GM19372 (cell line): Measurements from ENCODE around the gene RPL14.
"Not testable (repeated sequence)": the region's sequence is repeated elsewhere in the genome, so short reads cannot be mapped to it uniquely, and the experiment has no call there.

ENCODE experiments used
- ATAC-seq: cut with Tn5 transposase; IDR thresholded peaks from one replicate; pipeline ENCODE4 v1.9.1; 2021; ENCODE audit warnings: mild to moderate bottlenecking, low read depth, moderate library complexity; ENCODE audit not compliant: unreplicated experiment

The RPL14 gene

GRCh38 chr3:40461161-40461560 is 4.0 kb downstream of the RPL14 start:
- no peak for ATAC-seq

- not testable (repeated sequence) for ATAC-seq
Measured at GRCh38 chr3:40462838-40463237, 5.7 kb downstream of the RPL14 start.

DNA sequence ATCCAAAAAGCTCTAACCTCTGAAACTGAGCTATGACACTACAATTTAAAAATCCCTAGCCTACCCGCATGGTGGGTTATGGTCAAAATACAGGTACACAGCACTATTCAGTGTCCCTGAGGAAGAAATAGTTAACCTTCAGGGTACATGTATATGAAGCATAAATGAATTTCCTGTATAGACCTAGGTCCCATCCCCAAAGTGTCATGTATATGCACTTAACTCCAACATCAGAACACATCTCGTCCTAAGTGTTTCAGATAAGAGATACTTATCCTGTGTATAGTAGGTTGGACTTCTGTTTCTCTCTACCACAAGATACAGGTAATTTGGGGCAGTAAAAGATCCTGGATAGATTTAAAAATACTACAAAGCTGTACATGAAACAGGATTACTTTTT is 6.4 kb downstream of the RPL14 start:
- no peak for ATAC-seq

DNA sequence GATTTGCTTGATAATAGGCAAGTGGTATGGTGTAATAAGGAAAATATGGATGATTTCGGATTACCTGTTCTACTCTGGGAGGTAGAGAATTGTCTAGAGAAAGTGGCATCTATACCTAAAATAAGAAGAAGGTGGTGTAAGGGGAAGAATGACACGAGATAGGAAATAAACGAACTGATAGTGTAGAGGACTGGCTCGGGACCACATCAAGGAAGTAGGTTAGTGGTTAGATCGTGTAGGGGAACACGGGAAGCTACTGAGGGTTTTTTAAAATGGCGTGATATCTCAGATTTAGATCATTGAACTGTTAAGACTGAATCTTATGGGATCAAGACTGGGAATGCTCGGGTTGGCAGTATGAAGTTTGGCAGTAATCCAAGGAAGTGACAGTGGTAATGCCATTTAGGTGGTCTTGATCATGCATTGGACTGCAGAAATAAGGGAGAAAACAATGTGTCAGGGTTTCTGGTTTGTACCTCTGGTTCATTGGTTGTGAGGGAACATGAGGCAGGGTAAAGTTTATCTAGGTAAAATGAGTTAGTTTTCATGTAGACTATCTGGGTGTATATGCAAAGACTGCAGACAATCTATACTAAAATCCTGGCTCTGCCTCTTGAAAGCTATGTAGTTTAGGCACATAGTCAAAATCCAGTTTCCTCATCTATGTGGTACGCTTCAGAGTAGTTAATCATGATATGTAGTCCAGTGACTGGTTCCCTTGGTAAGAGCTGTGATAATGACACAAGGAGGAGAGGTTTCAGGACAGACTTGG is 7.4 kb downstream of the RPL14 start:
- no peak for ATAC-seq

DNA sequence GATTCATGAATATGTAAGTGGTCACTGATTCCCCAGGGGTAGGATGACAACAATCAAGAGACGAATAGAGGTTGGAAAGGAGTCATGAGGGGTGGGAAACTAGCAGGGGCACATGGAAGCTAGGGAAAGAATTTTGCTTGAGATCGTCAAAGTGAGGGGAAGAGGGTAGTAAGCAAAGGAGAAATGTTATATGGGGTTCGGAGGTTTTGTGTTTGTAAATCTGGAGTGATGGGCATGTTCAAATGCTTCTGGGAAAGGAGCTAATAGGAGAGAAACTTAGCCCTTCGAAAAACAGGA is 7.9 kb downstream of the RPL14 start:
- no peak for ATAC-seq

DNA sequence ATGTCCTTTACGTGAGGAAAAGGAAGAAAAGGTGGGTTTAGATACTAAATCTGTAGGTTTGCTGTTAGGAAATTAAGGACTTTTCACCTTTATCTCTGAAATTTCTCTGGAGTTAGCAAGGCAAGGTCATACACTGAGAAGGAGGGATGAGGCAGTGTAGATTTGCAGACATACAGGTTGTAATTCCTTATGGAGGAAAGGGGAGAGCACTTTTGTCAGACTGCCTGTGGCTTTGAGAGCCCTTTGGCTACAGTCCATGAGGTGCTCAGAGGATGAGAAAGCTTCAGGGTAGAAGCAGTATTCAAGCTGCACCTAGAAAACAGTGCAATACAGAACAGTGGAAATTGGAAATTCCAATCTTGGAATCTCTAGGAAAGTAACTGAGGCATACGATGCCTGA is 8.3 kb downstream of the RPL14 start:
- ATAC-seq = no peak

DNA sequence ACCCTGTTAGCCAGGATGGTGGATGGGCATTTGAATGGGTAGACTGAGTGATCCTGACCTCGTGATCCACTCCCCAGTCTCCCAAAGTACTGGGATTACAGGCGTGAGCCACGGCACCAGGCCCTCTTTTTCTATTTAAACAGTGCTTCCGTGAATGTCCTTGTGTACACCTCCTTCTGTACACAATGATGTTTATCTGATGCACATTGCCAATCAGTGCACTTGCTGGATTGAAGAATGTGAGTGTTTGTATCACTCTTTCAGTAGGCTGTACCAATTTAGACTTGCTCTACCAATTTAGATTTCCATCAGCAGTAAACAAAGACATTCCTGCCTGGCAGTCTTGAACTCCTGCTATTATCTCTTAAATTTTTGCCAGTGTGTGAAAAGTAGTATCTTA is 10.9 kb downstream of the RPL14 start:
- no peak for ATAC-seq

DNA sequence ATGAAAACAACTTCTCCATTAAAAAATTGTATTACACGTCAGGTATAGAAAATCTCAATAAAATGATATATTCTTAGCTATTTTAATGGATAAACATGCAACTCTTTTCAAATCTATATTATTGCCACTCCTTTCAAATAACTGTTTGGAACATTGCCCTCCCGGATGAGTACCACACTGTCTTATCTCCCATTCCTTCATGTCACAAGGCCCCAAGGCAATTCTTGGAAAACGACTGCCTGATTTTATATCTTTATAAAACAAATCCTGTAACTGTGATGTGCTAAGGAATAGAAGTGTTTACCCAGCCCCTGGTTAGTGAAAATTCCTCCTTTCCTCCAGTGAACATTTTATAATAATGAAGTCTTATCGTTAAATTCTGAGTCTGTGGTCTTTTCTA is 13.6 kb downstream of the RPL14 start:
- no peak for ATAC-seq

DNA sequence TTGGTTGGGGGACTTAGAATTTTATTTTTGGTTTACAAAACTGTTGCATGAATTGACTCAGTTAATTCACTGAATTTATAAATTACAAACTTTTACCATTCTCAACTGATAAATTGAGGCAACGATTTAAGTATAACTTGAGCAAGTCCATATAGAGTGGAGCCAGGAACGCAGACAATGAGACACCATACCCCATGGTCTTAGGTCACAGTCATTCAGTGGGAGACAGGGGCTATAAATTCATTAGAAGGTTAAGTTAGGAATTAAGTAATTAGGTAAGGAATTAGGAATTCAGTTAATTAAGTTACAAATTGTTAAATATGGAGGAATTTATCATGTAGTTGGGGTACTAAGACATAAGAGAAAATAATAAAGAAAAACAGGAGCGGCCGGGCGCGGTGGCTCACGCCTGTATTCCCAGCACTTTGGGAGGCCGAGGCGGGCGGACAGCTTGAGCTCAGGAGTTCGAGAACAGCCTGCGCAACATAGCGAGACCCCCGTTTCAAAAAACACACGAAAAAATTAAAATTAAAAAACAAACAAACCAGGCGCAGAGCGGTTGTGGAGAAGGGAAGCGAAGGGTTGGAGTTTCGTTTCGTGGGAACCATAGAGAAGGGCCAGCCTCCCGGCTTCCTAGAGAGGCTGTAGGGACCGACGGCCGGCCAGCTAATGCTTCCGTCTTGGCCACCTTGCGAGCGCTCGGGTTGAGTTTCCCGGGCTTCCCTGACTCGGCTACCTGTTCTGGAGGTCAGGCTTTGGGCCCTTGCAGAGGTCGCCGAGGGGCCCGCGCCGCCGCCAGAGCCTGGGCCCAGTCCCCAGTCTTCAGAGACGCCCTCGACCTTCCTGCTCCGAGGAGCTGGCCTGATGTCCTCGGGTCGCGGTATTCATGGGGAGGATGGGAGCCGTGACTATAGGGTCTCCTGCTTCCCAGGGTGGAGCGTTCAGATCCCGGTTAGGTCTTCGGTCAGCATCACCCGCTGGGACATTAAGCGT is 19.6 kb downstream of the RPL14 start, which contains the start of gene ZNF619:
ZNF619 (plus strand) TSS at position 645 of the 993 bp plus-strand sequence. CDS start 858 bp downstream, outside the sequence.
- ATAC-seq = peak; percentile 76

- ATAC-seq = no peak
Measured at GRCh38 chr3:40477666-40478065, 20.5 kb downstream of the RPL14 start.

- ATAC-seq = no peak
Measured at GRCh38 chr3:40487172-40487571, 30.0 kb downstream of the RPL14 start.

DNA sequence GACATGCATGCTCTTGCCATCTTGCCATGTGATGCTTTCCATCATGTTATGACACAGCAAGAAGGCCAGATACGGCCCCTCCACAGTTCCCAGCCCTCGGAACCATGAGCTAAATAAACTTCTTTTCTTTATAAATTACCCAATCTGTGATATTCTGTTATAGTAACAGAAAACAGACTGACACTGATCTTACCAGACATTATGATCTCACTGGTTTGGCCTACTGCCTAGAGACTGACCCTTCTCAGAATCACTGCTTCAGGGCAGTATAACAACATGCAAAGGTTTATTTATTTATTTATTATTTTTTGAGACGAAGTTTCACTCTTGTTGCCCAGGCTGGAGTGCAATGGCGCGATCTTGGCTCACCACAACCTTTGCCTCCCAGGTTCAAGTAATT is 33.8 kb downstream of the RPL14 start:
- no peak for ATAC-seq

DNA sequence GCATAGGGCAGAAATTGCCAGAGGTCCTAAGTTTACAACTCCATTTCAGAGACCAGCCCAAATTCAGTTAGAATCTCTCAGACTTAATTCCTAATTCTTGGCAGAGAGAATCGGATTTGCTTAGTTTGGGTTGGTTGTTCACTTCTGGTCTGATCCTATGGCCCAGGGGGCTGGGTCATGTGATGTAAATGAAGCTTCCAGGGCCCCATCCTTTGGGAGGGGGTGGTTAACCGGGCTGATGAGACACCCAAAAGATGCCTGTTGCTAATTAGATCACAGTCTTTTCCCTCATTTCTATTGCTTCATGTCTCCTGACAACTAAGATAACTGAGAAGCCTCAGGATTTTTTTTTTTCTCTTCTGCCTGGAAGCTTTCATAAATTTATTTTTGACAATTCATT is 37.6 kb downstream of the RPL14 start:
- no peak for ATAC-seq

GRCh38 chr3:40497288-40497687 is 40.1 kb downstream of the RPL14 start:
- no peak for ATAC-seq

DNA sequence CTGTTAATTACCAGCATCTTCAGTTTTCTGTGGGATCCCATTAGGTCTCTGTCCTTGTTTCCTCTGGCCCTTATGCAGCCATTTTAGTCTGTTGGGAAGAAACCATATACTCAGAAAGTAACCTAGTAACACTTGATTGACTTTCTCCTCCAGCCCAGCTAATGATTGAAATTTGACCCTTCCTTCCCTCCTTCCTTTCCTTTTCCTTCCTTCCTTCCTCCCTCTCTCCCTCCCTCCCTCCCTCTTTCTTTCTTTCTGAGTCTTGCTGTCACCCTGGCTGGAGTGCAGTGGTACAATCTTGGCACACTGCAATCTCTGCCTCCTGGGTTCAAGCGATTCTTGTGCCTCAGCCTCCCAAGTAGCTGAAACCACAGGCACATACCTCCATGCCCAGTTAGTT is 42.8 kb downstream of the RPL14 start:
- no peak for ATAC-seq

GRCh38 chr3:40502034-40502433 is 44.9 kb downstream of the RPL14 start:
- ATAC-seq = no peak

- no peak for ATAC-seq
Measured at GRCh38 chr3:40504636-40505430, 47.7 kb downstream of the RPL14 start.

- peak; percentile 72 for ATAC-seq
Measured at GRCh38 chr3:40505599-40506462, 48.7 kb downstream of the RPL14 start, which contains the start of gene ZNF620. TSS of gene ZNF620 (plus strand) at chr3:40506039. CDS start at chr3:40506353, 314 bp downstream.

GRCh38 chr3:40511031-40511718 is 54.0 kb downstream of the RPL14 start:
- no peak for ATAC-seq
